Hematopoietic multipotent progenitor cell treated with erythropoietin and hydrocortisone succinate and interleukin-3 and kit ligand, for 15 days (in vitro differentiated cells): ENCODE results near the gene MYLK4.

ENCODE experiments used
- DNase-seq: peaks from one replicate; pipeline ENCODE4 v3.0.0-alpha.2; 2015; ENCODE audit warnings: low spot score

Gene MYLK4

DNA sequence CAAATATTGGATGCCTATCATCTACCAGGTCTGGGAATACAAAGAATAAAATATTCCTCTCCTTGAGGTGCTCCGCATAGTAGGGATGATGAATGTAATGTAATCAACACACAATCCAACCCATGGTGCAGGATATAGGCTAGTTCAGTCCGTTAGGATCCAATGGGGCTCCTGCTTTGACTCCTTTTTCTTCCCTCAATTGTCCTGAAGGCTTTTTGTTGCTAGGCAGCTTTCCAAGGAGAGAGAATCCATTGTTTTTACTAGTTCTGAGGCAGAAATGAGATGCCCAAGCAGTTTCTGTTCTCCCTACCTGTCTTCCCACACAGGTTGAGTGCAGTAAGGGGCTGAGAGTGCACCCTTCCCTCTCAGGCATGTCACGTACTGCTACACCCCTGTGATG lies 26.5 kb upstream of the MYLK4 start:
- DNase-seq = no peak

DNA sequence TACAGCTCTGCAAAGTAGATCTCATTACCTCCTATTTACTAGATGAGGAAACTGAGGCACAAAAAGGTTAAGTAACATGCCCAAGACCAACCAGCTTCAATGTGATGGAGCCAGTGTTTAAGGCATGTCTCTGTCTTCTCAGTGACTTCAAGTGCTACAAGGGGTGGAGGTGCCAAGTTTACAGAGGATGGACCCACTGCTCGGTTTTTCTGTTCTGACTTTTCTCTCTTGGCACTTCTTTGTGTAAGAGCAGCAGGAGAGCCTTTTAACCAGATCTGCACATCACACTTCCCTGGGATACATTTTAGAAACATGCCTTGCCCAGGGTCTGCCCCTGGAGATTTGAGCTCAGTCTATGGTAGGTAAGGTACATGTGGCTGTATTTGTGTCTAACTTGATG lies 24.3 kb upstream of the MYLK4 start:
- DNase-seq = no peak

DNA sequence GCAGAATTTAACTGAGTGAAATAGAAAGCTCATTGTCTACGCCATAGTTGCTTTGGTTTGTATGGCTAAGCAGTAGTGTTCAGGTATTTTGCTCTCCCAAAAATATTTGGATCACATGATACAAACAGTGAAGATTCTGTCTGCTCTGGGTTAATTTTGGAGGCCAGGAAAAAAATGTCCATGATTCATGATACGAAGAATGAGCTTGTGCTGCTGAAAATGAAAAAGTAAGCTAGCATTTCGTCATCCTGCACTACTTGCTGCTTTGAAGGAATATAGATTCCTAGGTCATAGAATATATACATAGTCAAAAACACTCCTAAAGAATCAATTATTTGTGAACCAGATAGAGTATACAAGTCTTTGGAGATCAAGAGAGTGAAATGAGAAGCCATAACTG lies 22.7 kb upstream of the MYLK4 start:
- no peak for DNase-seq

DNA sequence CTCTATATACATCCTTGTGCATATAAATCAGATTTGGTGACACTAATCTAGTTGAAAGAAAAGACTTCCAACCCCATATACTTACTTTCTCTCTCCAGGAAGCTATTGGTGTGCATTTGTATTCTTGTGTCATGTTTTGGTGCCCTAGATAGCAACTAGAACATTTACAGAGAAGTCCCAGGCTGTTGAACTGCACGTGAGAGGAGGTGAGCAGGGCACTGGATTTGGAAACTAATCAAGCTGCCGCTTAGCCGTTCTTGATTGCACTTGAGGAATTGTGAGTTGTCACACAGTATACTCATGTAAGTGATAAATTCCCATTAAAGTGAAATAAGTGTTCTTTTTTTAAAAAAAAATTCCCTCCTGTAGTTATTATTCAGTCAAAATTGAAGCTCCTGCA lies 22.1 kb upstream of the MYLK4 start:
- DNase-seq = no peak

DNA sequence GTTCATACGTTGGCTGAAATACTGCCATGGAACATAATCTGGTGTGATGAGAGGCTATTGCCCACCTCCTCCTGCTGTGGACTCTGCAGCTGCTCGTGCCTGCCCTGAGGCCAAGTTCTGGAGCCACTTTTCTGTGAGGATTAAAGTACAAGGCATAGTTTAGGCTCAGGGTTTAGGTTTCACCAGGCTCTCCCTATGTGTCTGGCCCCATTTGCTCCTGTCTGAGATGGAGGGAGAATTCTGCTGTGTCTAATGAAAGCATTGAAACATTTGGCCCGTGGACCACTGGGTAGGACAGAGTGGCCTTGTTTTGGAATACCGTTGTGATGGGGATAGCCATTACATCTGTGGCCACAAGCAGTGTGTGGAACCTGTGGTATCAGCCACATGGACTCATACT lies 20.4 kb upstream of the MYLK4 start:
- no peak for DNase-seq

DNA sequence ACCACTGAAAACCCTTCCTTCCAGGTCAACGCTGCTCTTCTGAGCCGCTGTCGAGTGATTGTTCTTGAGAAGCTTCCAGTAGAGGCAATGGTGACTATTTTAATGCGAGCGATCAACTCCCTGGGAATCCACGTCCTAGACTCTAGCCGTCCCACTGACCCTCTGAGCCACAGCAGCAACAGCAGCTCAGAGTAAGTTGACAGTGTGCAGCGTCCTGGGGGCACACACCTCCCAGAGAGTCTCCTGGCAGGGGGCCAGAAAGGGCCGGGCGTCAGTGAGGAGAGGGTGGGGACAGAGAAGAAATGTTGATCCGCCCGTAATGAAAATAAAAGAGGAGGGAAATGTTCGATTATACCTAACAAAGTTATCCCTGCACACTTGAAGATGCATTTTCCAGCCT lies 19.4 kb upstream of the MYLK4 start:
- peak; percentile 93 for DNase-seq

DNA sequence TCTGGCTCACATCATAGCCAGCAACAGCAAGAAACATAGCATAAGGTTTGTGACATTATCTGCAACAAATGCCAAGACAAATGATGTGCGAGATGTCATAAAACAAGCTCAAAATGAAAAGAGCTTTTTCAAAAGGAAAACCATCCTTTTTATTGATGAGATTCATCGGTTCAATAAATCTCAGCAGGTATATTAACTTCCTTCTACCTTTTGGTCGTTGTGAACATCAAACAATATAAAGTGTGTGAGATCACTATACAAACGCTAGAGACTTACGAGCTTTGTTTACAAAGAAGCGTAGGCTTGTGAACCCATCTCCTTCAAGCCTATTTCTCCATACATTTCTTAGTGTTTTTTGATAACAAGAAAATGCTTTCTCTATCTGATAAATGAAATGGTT lies 18.0 kb upstream of the MYLK4 start:
- DNase-seq = no peak

DNA sequence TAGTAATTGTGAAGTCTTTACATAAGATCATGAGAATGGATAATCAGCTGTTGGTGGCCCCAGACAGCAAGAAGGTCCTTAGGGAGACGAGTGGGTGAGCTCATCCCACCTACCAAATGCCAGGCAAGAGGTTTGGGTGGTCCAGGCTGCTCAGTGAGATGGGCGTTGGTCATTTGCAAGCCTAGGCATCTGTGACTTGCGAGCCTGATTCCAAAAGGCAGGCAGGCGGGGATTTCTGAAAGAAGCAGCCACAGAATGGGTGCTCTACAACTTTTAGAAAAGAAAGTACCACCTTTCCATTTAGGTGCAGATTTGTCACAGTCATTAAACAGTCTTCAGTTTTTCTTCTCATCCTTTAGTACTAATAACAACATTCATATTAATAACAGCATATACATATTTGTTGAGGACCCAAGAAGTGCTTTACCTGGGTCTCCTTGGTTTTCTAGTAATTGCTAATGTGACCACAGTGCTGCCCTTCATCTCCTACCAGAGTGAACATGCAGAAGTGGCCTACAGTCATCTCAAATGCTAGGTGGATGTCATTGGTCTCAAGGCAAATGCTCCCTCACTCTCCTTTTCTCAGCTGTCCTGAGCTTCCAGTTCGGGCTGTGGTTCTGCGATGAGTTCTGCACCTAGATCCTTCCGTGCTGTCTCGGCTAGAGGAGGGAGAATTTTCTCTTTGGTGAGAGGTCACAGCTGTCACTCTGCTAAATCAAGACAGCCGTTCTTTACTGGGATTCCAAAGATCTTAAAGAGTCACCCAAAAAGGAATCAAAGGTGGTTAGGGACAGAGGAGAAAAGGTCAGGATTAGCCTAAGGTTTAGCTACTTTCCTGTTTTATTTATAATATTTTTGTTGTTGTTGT lies 17.2 kb upstream of the MYLK4 start:
- peak; percentile 39 for DNase-seq

DNA sequence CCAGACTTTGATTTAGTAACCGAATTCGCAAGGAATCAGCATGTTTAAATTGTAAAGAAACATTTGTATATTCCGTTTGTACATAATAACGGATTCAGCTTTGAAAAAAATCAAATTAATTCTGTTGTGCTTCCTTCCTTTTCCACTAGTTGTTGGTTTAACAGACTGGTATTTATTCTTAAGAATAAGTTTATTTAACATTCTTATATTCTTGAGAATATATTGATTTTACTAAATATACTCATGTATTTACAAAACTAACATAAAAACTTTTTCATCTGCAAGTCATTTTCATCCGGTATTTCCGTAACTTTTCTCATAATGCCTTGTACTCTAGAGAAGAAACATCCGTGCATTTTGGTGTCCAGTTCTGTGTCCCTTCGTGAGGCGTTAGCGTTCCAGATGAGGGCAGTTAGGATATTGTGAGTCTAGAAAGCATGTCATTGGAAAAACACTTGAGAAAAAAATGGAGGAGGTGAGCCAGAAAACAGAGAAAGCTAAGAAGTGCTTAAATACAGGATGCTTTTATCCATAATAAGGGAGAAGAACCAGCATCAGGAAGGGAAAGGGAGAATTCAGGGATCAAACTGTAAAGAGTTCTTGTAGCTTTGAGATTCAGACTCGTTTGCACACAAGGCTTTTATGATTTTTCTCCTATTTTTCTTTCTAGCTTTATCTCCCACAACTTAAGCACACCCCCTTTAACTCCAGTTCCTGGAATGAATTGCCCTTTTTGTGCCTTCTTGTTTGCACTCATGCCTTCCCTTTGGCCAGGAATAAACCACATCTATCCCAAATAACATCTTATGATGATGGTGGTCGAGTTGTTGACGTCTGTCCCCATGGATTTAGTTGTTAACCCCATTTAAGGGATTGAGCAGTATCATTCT lies 16.3 kb upstream of the MYLK4 start:
- DNase-seq = peak; percentile 25

DNA sequence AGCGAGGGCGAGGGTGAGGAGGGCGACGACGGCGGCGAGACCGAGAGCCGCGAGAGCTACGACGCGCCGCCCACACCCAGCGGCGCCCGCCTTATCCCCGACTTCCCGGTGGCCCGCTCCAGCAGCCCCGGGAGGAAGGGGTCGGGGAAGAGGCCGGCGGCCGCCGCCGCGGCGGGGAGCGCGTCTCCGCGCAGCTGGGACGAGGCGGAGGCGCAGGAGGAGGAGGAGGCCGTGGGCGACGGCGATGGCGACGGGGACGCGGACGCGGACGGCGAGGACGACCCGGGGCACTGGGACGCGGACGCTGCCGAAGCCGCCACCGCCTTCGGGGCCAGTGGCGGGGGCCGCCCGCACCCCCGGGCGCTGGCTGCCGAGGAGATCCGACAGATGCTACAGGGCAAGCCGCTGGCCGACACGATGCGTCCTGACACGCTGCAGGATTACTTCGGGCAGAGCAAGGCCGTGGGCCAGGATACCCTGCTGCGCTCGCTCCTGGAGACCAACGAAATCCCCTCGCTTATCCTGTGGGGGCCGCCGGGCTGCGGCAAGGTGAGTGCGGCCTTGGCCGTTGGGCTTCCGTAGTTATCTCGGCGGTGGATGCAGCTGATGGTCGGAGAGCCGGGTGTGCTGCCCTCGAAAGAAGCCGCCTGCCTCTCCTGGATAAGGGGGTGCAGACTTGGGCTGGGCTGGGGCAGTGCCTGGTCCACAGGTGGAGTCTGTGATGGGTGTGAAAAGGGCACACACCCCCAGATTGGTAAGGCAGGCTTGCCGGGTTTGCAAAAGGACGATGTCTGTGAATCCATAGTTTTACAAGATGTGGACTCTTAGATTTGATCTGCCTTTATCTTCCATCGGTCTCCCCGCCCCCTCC lies 15.4 kb upstream of the MYLK4 start:
- peak; percentile 79 for DNase-seq

DNA sequence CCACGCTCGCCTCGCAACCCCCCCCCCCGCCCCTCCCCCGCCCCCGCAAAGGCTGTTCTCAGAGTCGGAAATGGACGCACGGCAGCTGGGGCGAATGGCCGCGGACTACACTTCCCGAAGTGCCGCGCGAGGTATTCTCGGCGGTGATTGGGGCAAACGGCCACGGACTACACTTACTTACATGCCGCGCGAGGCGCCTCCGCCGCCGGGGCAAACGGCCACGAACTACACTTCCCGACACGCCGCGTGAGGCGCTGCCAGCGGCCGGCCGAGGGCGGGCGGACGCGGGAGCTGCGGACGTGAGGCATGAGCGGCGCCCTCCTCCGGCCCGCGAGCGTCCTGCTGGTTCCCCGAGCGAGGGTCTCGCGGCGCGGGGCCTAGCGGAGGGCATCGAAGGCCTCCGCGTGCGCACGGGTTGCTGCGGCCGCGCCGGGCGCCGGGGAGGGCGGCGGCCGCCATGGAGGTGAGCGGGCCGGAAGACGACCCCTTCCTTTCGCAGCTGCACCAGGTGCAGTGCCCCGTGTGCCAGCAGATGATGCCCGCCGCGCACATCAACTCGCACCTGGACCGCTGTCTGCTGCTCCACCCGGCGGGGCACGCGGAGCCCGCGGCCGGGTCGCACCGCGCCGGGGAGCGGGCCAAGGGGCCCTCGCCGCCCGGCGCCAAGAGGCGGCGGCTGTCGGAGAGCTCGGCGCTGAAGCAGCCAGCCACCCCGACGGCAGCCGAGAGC lies 14.6 kb upstream of the MYLK4 start, which contains the start of gene WRNIP1:
Gene WRNIP1, plus strand, starts transcription at position 228 of the 730 bp plus-strand sequence. Its CDS starts 230 bp downstream, at position 458.
- peak; percentile 98 for DNase-seq

DNA sequence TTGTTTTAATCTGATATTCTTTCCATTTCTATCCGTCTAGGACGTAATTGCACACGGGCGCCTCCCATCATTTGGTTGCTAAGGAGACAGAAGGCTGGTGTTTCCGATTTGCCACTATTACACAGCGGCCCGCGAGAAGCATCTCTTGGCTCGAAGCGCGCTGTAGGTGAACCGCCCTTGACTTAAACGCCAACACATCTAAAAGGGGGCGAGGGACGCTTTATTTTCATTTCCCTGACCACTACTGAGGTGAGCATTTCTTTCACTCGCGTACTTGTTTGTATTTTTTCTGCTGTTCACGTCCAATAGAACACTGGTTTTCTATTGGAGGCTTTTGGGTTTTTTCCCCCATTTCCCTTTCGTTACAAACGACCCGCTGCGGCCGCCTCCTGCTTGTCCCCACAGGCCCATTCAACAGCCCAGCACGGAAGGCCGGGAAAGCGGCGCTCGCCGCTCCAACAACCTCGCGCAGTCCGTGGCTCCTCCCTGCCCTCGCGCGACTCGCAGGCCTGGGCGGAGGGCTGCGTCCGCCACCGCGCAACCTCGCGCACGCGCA lies 14.0 kb upstream of the MYLK4 start:
- DNase-seq = peak; percentile 82

DNA sequence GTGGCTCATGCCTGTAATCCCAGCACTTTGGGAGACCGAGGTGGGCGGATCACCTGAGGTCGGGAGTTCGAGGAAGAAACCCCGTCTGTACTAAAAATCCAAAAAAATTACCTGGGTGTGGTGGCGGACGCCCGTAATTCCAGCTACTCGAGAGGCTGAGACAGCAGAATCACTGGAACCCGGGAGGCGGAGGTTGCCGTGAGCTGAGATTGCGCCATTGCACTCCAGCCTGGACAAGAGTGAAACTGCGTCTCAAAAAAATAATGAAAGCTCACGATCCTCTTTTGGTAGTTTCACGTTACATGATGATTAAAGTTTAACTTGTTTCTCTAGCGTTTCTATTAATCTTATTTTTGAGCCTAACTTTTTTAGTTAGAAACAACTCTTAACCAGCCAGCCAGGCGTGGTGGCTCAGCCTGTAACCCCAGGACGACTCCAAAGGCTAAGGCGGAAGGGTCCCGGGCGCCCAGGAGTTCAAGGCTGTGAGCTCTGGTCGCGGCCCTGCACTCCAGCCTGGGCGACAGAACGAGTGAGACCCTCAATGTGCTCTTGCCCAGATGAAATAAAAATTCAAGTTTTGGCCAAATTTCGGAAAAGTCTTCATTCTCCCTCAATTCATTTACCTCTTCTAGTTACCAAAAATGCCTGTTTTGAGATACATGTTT lies 13.3 kb upstream of the MYLK4 start:
- no peak for DNase-seq

DNA sequence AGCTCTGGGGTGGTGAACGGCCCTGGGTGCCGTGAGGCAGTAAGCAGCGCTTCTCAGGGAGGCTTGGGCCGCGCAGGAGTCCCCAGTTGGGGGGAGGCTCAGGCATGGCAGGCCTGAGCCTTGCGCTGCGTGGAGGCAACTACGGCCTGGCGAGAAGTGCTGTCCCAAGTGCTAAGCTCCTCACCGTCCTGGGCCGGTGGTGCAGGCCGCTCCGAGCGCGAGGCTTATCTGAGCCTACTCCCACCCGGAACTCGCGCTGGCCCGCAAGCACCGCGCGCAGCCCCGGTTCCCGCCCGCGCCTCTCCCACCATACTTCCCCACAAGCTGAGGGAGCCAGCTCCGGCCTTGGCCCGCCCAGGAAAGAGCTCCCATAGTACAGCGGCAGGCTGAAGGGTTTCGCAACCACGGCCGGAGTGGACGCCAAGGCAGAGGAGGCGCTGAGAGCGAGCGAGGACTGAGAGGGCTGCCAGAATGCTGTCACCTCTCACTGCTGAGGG lies 12.7 kb upstream of the MYLK4 start:
- DNase-seq = no peak

DNA sequence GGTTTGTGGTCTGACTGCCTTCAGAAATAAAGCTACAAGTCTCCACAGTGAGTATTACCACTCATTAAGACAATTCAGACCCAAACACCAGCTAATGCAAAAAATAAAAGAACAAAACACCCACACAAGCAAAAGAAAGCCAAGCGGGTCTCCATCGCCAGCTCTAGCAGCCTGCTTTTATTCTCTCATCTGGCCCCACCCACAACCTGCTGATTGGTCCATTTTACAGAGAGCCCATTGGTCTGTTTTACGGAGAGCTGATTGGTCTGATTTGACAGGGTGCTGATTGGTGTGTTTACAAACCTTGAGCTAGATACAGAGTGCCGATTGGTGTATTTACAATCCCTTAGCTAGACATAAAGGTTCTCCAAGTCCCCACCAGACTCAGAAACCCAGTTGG lies 12.1 kb upstream of the MYLK4 start:
- DNase-seq = peak; percentile 27

DNA sequence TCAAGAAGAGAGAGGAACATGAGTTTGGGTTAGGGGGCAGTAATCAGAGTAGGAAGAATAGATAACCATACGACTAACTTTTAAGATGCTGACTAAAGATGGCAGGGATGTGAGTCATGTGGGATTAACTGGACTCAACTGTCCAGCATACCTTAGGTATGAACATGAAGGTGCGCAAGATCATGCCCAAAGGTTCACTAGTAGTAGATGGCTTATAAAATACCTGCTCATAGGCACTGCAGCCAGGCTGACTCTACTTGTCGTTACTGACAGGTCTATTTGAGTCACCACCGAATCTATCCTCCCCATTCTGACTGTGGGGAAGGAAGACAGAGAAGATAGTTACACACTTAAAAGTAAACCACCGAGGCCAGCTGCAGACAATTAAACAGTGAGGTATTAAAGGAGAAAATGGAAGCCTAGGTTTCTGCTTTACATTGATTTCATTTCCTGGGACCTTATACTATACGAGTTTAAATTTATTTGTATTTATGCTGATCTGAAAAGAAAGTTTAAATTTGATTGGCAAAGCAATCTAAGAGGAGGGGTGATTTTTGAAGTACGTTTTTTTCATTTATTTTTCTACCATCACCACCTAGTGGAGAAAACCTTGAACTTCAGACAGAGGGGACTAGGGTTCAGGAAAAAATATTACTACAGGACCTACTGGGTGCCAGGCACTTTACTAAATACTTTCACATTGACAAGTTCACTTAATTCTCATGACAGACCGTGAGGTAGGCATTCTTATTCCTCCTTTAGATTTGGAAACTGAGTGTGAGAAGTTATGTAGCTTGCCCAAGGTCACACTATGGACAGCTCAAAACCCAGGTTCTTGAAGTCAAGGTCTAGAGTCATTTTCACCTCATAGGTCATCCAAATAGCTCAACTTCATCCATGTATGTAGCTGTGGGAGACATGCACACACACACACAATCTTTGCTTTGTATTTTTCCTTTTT lies 10.4 kb upstream of the MYLK4 start:
- peak; percentile 57 for DNase-seq

DNA sequence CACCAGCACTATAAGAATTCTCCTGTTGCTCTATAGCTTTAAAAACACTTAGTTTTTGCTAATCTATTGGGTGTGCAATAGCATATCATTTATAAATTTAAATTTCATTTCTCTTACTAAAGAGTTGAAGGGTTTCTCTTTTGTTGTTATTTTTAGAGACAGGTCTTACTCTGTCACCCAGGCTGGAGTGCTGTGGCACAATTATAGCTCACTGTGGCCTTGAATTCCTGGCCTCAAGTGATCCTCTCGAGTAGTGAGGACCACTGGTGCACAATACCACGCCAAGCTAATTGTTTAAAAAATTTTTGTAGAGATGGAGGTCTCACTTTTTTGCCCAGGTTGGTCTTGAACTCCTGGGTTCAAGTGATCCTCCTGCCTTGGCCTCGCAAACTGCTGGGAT lies 8.3 kb upstream of the MYLK4 start:
- no peak for DNase-seq

DNA sequence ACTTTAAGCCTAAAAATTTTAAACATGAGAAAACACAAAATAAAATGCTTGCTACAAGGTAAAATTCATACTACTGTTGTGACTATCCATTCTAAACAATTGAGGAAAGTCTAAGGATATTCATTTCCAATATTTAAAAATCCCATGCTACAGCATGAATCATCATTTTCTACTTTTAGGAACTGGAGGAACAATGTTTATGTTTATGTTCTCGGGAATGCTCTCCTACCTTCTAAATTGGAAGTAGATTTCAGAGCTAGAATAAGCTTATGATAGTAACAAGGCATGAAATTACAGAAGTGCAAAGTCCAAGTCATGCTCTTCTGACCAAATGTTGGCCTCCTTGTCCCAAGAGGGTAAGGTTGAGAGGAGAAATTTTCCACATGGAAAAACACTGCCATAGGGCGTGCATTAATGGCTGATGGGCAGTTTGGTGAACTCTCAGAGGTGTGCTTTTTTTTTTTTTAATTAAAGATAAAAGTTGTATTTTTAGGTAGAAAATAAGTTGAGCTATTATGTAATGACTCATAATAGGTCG lies 6.0 kb upstream of the MYLK4 start:
- no peak for DNase-seq

DNA sequence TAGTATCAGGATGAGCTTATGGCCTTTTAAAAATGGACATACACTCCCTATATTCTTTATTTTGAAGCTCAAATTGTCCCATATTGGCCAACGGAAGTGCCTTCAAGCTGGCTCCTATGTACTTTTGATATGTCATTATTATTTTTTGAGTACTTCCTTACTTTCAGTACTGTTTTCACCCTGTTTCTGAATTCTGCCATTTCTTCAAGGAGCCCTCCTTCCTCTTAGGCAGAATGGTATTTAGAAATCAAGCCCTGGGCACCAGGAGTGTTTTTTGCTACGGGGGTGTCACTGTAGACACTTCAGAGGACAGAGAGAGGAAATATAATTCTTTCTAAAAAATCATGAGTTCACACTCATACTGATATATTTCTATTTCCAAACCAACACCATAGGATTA lies 5.5 kb upstream of the MYLK4 start:
- DNase-seq = no peak
